Suprapubic skin (tissue), 4 donors: ENCODE measurements around the gene CNR2.

Source experiments
- CTCF ChIP-seq, 2 donors: fragments of 200-600 bp in 1 of 2; fragments of 450-650 bp in 1 of 2; sonication (generic) in 1 of 2; IDR thresholded peaks; one replicate each; pipeline ENCODE4 v1.5.1; 2016 to 2019; ENCODE audit warnings: antibody characterized with exemption in 2 of 2, mild to moderate bottlenecking in 1 of 2, moderate library complexity in 1 of 2
- EP300 ChIP-seq: sonication (generic); formaldehyde crosslinking; IDR thresholded peaks from one replicate; pipeline ENCODE4 v1.6.1; 2017; ENCODE audit warnings: antibody characterized with exemption
- POLR2AphosphoS5 ChIP-seq, 3 donors: sonication (generic); formaldehyde crosslinking; IDR thresholded peaks; one replicate each; pipeline ENCODE4 v1.6.1; 2017; ENCODE audit warnings: antibody characterized with exemption in 3 of 3

DNA sequence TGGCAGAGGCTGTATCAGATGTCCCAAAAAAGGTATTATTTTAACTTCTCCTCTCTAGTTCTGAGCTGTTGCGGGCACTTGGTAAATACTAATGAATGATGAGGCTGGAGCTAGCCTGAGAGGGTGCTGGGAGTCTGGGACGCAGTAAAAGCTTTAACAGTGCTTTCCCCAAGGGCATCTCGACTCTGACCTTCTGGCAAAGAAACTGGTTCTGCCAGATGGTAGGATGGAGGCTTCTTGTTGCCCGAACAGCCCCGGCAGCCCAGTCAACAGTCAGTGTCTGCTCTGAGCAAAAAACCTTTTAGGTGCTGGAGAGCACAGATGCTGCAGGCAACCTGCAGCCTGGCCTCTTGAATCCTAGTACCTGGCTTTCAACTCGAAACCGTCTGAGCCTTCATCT lies 43.9 kb upstream of the CNR2 start:
- TF ChIP-seq EP300 (no peak), CTCF (IDR thresholded peaks at IDR 0.05) (no peak), POLR2AphosphoS5 (IDR thresholded peaks at IDR 0.05) (no peak)
